Uterine smooth muscle cell (primary cell): ENCODE data around the gene MACROH2A1. TPM values are rescaled to one million over a fixed set of nuclear protein-coding genes. Genes with fewer than 3 reads are reported as not detected.

ENCODE experiments used
- total RNA-seq: library from RNA; depleted of rRNA; stranded (reverse); fragments of >200 nt; gene quantifications from 2 replicates; pipeline ENCODE4 v1.2.3, GENCODE V29; 2014

Gene MACROH2A1
- 225 and 253 TPM in 2 replicates for total RNA-seq

GRCh38 chr5:135398855-135399793, at the start of gene MACROH2A1:
TSS of gene MACROH2A1 (minus strand) at chr5:135399231. CDS start at chr5:135389093, 10,138 bp downstream.

DNA sequence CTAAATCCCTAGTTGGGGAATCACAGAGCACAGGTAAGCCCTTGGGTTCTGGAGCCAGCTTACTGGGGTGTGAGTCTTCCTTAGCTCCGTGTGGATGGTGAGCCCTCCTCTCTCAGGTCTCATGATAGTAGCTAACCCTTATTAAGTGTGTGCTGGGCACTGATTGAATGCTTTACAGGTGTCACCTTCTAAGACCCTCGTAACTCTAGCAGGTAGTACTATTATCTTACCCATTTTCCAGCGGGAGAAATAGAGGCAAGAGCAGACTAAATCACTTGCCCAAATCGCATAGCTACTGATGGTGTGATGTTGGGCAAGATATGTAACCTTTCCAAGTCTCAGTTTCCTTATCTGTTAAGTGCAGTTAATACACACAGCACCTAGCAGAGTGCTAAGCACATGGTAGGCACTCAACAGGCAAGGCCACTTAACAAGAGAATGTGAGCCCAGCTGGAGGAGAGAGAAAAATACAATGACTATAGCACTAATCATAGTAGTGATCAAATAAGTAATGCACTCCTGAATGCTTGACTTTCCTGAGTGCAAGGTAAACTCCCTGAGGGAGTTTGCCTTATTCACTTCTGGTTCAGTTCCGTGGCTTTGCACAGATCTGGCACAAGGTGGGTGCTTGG, 48.4 kb upstream of the MACROH2A1 start, which contains the start of gene DCANP1:
Gene DCANP1, minus strand, starts transcription at position 51 of the 632 bp plus-strand sequence. CDS start 240 bp downstream, outside the sequence.

Other genes with a start within 250 kb of the MACROH2A1 start
- gene DCANP1, start 48.1 kb upstream of the MACROH2A1 start, total RNA-seq, result not detected in 2 replicates
- under 0.01 TPM in 1 of 2 replicates, not detected in the other for gene TIFAB, start 53.1 kb upstream of the MACROH2A1 start, total RNA-seq
- not detected in 2 replicates for gene NEUROG1, start 136.7 kb upstream of the MACROH2A1 start, total RNA-seq
- 0.22 and 0.37 TPM in 2 replicates for gene CXCL14, start 179.8 kb upstream of the MACROH2A1 start, total RNA-seq